DMS114 treated with DMSO at 0.1 percent for 48 hours (cell line): ENCODE data around the gene C11orf91.
A peak's percentile ranks its signal among the peaks of the same experiment; 100 is the strongest.
"Not testable (repeated sequence)": the region's sequence is repeated elsewhere in the genome, so short reads cannot be mapped to it uniquely, and the experiment has no call there.

Source experiments
- DNase-seq: peaks from one replicate; lab custom pipeline; 2025; ENCODE audit not compliant: unreplicated experiment; lab: John Stamatoyannopoulos, UW

C11orf91 gene

GRCh38 chr11:33696931-33697638, 3.5 kb downstream of the C11orf91 start:
- no peak for DNase-seq

GRCh38 chr11:33696411-33696810, 4.2 kb downstream of the C11orf91 start:
- DNase-seq, result no peak

- no peak for DNase-seq
Observed at GRCh38 chr11:33695051-33695566, 5.5 kb downstream of the C11orf91 start.

- DNase-seq, result no peak
Observed at GRCh38 chr11:33694346-33695050, 6.1 kb downstream of the C11orf91 start.

GRCh38 chr11:33692541-33692940, 8.1 kb downstream of the C11orf91 start:
- no peak for DNase-seq

- DNase-seq, result no peak
Observed at GRCh38 chr11:33692013-33692504, 8.6 kb downstream of the C11orf91 start.

- no peak for DNase-seq
Observed at GRCh38 chr11:33691066-33691864, 9.4 kb downstream of the C11orf91 start.

GRCh38 chr11:33690290-33691065, 10.1 kb downstream of the C11orf91 start:
- no peak for DNase-seq

GRCh38 chr11:33689501-33689900, 11.1 kb downstream of the C11orf91 start:
- no peak for DNase-seq

- no peak for DNase-seq
Observed at GRCh38 chr11:33689085-33689484, 11.5 kb downstream of the C11orf91 start.

- peak; percentile 23 for DNase-seq
Observed at GRCh38 chr11:33687733-33688479, 12.7 kb downstream of the C11orf91 start.

GRCh38 chr11:33685082-33685481, 15.5 kb downstream of the C11orf91 start:
- no peak for DNase-seq

GRCh38 chr11:33684003-33684706, 16.5 kb downstream of the C11orf91 start:
- DNase-seq, result no peak

- DNase-seq, result no peak
Observed at GRCh38 chr11:33682446-33682845, 18.2 kb downstream of the C11orf91 start.

GRCh38 chr11:33682019-33682418, 18.6 kb downstream of the C11orf91 start:
- no peak for DNase-seq

- not testable (repeated sequence) for DNase-seq
Observed at GRCh38 chr11:33678616-33679015, 22.0 kb downstream of the C11orf91 start.

GRCh38 chr11:33674035-33674814, 26.4 kb downstream of the C11orf91 start:
- DNase-seq, result no peak

- no peak for DNase-seq
Observed at GRCh38 chr11:33672273-33672672, 28.4 kb downstream of the C11orf91 start.
